Measurements from ENCODE around the gene THOC3. TPM values are rescaled to one million over a fixed set of nuclear protein-coding genes. Genes with fewer than 3 reads are reported as not detected.
"Not testable (repeated sequence)": the region's sequence is repeated elsewhere in the genome, so short reads cannot be mapped to it uniquely, and the experiment has no call there.

THOC3 gene
- total RNA-seq, 2 experiments from 2014 or later, result 72.2 to 82.1 TPM

DNA sequence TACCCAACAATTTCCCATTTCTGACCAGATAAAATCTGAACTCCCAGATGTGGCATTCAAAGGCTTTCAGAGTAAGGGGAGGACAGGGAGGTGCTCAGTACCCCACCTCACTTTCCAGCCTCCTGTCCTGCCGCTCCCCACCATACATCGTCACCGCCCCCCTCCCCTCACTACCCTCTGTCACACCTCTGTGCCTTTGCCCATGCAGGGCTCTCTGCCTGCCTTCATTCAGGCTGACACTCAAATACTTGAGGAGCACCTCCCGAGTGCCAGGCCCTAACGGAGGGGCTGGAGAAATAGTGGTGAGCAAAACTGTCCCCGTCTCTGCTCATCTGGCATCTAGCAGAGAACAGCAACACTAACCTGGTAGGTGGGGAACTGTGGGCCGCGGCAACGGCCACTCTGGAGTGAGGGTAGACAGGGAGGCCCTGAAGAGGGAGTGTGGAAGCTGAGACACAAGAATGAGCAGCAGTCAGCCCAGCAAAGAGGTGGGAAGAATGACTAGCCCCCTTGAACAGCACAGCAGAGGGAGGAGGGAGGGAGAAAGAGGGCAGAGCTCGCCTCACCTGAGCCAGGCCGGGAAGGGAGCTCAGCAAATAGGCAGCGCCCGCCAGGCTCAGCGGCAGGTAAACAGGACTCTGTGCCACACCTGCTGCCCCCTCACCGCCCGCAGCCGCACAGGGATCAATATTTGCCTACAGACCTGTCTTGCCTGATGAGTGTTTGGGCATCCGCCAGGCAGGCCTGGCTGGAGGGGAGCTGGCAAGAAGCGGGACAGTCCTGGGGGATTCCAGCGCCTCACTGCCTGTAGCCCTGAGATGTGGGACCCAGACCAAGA lies 54.1 kb downstream of the THOC3 start:
- DNase-seq, H3K4me1 Mint-ChIP-seq, H3K4me3 Mint-ChIP-seq, H3K27me3 Mint-ChIP-seq, H3K27ac Mint-ChIP-seq, H3K9me3 Mint-ChIP-seq: not testable (repeated sequence)
- H3K36me3 Mint-ChIP-seq, result peaks cover 17% of the 10 kb centered on the region

- H3K4me1 Mint-ChIP-seq, H3K36me3 Mint-ChIP-seq, H3K27ac Mint-ChIP-seq, DNase-seq, H3K4me3 Mint-ChIP-seq, H3K9me3 Mint-ChIP-seq, H3K27me3 Mint-ChIP-seq: not testable (repeated sequence)
These were observed 58.0 kb downstream of the THOC3 start for GRCh38 chr5:175910072-175910471.

Other genes with a start within 250 kb of the THOC3 start
- not detected for gene CPLX2, start 96.7 kb downstream of the THOC3 start, total RNA-seq